Testis (tissue), 3 donors: ENCODE data around the gene ZNF805. TPM values are rescaled to one million over a fixed set of nuclear protein-coding genes. Genes with fewer than 3 reads are reported as not detected.

Source experiments
- DNase-seq: peaks from one replicate; pipeline ENCODE4 v3.0.0-alpha.2; 2019
- H3K27ac ChIP-seq, 2 donors: fragments of 200-600 bp; sonication (generic); one replicate each; pipeline ENCODE4 v1.5.1; 2019
- H3K27me3 ChIP-seq: fragments of 200-600 bp; sonication (generic); one replicate; pipeline ENCODE4 v1.5.1; 2019
- H3K36me3 ChIP-seq: fragments of 200-600 bp; sonication (generic); one replicate; pipeline ENCODE4 v1.5.1; 2017; ENCODE audit warnings: low read depth; ENCODE audit errors: missing control alignments
- H3K4me1 ChIP-seq: fragments of 200-600 bp; sonication (generic); one replicate; pipeline ENCODE4 v1.5.1; 2019
- H3K4me3 ChIP-seq, 2 donors: fragments of 200-600 bp; sonication (generic); one replicate each; pipeline ENCODE4 v1.5.1; 2017 to 2019
- H3K9me3 ChIP-seq: fragments of 200-600 bp; sonication (generic); one replicate; pipeline ENCODE4 v1.5.1; 2017
- CTCF ChIP-seq, 3 experiments: fragments of 450-650 bp in 2 of 3; fragments of 200-600 bp in 1 of 3; sonication (generic) in 1 of 3; IDR thresholded peaks; one replicate each; pipeline ENCODE4 v1.5.1; 2016 to 2019; ENCODE audit warnings: antibody characterized with exemption in 3 of 3, mild to moderate bottlenecking in 2 of 3, moderate library complexity in 1 of 3
- POLR2A ChIP-seq: fragments of 450-650 bp; IDR thresholded peaks from one replicate; pipeline ENCODE4 v1.6.1; 2017; ENCODE audit warnings: antibody characterized with exemption, mild to moderate bottlenecking, moderate library complexity
- WGBS, 2 donors: methylation state at CpG; one replicate each; pipeline ENCODE4 v1.1.5; 2018; 5-methylcytosine and 5-hydroxymethylcytosine counted together
- intact Hi-C: fragments of 100-400 bp; cut with DNase I; formaldehyde crosslinking; loops from one replicate; pipeline ENCODE4 v1.15.1; 2023; ENCODE audit warnings: low total_unique reads
- polyA plus RNA-seq: library from polyadenylated mRNA; stranded (reverse); fragments of 350-450 nt; fragmentation: Illumina TruSeq; extraction: RNeasy Lipid Tissue Mini Kit (QIAGEN cat#74804); gene quantifications from one replicate; pipeline ENCODE4 v1.2.3, GENCODE V29; 2014; ENCODE audit warnings: low read depth, low replicate concordance; ENCODE audit not compliant: insufficient read depth
- total RNA-seq, 2 donors: library from RNA; depleted of rRNA; stranded (reverse); fragments of >200 nt; gene quantifications; one replicate each; pipeline ENCODE4 v1.2.3, GENCODE V29; 2016

The ZNF805 gene
- total and polyA plus RNA-seq, 3 donors from 2014 or later = 6.8 to 23.0 (median 19.6) TPM

DNA sequence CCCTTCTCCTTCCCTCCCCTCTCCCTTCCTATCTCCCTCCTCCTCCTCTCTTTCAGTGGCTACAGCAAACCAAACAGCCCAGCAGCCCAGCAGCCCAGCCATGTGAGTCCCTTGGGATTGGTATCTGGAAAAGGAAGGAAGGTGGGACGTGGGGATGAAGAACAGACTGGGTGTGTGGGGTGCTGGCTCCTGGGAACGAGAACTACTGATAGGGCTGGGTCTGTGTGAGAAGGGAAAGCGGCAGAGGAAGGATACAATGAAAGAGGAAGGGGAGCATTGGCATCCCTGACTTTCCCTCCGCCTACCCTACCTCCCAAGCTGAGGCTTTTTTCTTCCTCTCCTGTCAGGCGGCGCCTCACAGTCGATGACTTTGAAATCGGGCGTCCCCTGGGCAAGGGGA, 8.7 kb upstream of the ZNF805 start:
- no peak for DNase-seq
- 48 to 65% methylated on average over 9 of the region's 9 CpGs for WGBS, 2 donors

GRCh38 chr19:57233207-57233606, 7.2 kb upstream of the ZNF805 start:
- intact Hi-C loops = no loop called here
- Histone ChIP-seq H3K4me3 (no peak overlapping the region), H3K27me3 (no peaks in the 10 kb centered on the region), H3K27ac (no peak overlapping the region), H3K9me3 (no peaks in the 10 kb centered on the region), H3K36me3 (no peaks in the 10 kb centered on the region), H3K4me1 (no peaks in the 10 kb centered on the region)
- WGBS, 2 donors = 87 to 89% methylated on average over 1 of the region's 1 CpG
- DNase-seq = no peak
- TF ChIP-seq POLR2A (no peak), CTCF (IDR thresholded peaks at IDR 0.05) (no peak)

More for the DNA sequence above, 8.7 kb upstream of the ZNF805 start:
- TF ChIP-seq CTCF (IDR thresholded peaks at IDR 0.05) (no peak), POLR2A (no peak)
- Histone ChIP-seq H3K4me3 (no peak overlapping the region), H3K27ac (no peak overlapping the region), H3K4me1 (no peaks in the 10 kb centered on the region), H3K27me3 (no peaks in the 10 kb centered on the region), H3K9me3 (no peaks in the 10 kb centered on the region), H3K36me3 (no peaks in the 10 kb centered on the region)
- intact Hi-C loops = no loop called here

- H3K27ac ChIP-seq = peak overlapping the region; percentile 75 to 78
- H3K4me1 ChIP-seq = peaks cover 14% of the 10 kb centered on the region
- no peak for TF ChIP-seq CTCF (IDR thresholded peaks at IDR 0.05)
- TF ChIP-seq POLR2A = no peak
- 11 to 54% methylated on average over 4 to 12 of the region's 12 CpGs for WGBS, 2 donors
- intact Hi-C loops = no loop called here
- H3K9me3 ChIP-seq = no peaks in the 10 kb centered on the region
- no peaks in the 10 kb centered on the region for H3K36me3 ChIP-seq
- H3K4me3 ChIP-seq = peak overlapping the region; percentile 78 to 93
- no peak for DNase-seq
- H3K27me3 ChIP-seq = no peaks in the 10 kb centered on the region
These were observed 486 bp upstream of the ZNF805 start for GRCh38 chr19:57239982-57240310.

DNA sequence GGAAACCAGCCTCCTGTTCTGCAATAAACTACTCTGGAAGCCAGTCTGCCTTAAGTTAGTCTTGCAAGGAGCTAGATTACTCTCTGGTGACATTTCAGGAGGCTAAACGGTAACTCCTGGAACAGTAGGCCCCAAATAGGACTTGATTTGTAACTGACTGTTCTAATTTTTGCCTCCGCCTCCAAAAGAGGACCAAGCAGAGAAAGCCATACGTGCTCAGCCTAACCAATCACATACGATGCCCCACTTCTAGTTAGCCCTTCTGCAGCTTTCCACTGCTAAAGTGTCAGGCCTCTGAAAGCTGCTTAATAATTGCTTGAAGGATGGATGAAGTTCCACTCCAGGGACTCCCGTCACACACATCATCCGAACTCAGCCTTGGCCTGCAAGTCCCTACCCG, 744 bp downstream of the ZNF805 start:
- H3K27ac ChIP-seq = peak overlapping the region; percentile 75 to 78
- H3K4me1 ChIP-seq = peaks cover 14% of the 10 kb centered on the region
- no peaks in the 10 kb centered on the region for H3K36me3 ChIP-seq
- H3K4me3 ChIP-seq = peak overlapping the region; percentile 78 to 93
- intact Hi-C loops = no loop called here
- 9 to 12% methylated on average over 7 of the region's 7 CpGs for WGBS, 2 donors
- no peak for DNase-seq
- no peak for TF ChIP-seq CTCF (IDR thresholded peaks at IDR 0.05)
- no peak for TF ChIP-seq POLR2A
- no peaks in the 10 kb centered on the region for H3K27me3 ChIP-seq
- no peaks in the 10 kb centered on the region for H3K9me3 ChIP-seq

DNA sequence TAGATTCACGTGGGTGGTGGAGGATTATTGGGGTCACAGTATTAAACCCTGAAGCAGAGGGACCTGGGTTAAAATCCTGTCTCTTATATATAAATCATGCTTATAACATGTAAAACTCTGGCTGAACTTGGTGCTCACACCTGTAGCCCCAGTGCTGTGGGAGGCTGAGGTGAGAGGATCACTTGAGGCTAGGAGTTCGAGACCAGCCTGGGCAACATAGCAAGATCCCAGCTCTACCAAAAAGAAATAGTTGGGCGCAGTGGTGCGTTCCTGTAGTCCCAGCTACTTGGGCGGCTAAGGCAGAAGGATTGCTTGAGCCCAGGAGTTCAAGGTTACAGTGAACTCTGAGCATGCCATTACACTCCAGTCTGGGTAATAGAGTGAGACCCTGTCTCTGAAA, 2.4 kb downstream of the ZNF805 start:
- Histone ChIP-seq H3K27ac (no peak overlapping the region), H3K36me3 (no peaks in the 10 kb centered on the region), H3K4me1 (peaks cover 14% of the 10 kb centered on the region), H3K9me3 (no peaks in the 10 kb centered on the region), H3K27me3 (no peaks in the 10 kb centered on the region), H3K4me3 (no peak overlapping the region)
- WGBS, 2 donors = 75 to 90% methylated on average over 5 of the region's 5 CpGs
- intact Hi-C loops = no loop called here
- no peak for DNase-seq
- TF ChIP-seq POLR2A (no peak), CTCF (IDR thresholded peaks at IDR 0.05) (no peak)
